Muscle of leg (tissue), 16 donors: ENCODE measurements around the gene SEZ6L. TPM values are rescaled to one million over a fixed set of nuclear protein-coding genes. Genes with fewer than 3 reads are reported as not detected.
A peak's percentile ranks its signal among the peaks of the same experiment; 100 is the strongest.

Experiments used
- DNase-seq: peaks from one replicate; pipeline ENCODE4 v3.0.0; 2013
- H3K27ac ChIP-seq: one replicate; pipeline ENCODE4 v1.5.1; 2013; ENCODE audit warnings: mild to moderate bottlenecking, low read length, control low read depth
- H3K27me3 ChIP-seq: one replicate; pipeline ENCODE4 v1.6.1; 2013; ENCODE audit warnings: low read length; ENCODE audit not compliant: control insufficient read depth, insufficient read depth
- H3K36me3 ChIP-seq: one replicate; pipeline ENCODE4 v1.6.1; 2013; ENCODE audit warnings: low read length; ENCODE audit not compliant: control insufficient read depth, insufficient read depth
- H3K4me1 ChIP-seq: one replicate; pipeline ENCODE4 v1.6.1; 2013; ENCODE audit warnings: low read length; ENCODE audit not compliant: control insufficient read depth, insufficient read depth
- H3K4me3 ChIP-seq: one replicate; pipeline ENCODE4 v1.5.1; 2013; ENCODE audit warnings: low read length, control low read depth
- H3K9me3 ChIP-seq: replicated peaks from 2 replicates; pipeline ENCODE4 v1.6.1; 2013; ENCODE audit warnings: low read depth, low read length; ENCODE audit not compliant: control insufficient read depth
- WGBS: methylation state at CpG from one replicate; pipeline ENCODE4 v1.1.5; 2013; ENCODE audit warnings: missing lambda C conversion rate; ENCODE audit not compliant: insufficient coverage; 5-methylcytosine and 5-hydroxymethylcytosine counted together
- long read RNA-seq, 11 donors: transcript quantifications; one replicate each; lab custom pipeline, GENCODE V29; 2026
- polyA plus RNA-seq, 8 donors: library from polyadenylated mRNA; unstranded; fragments of 120-200 nt; gene quantifications; one replicate each; pipeline versions ENCODE4 v1.2.1 to v1.2.3, GENCODE V29; 2013; ENCODE audit warnings: inconsistent platforms in 1 of 8, low replicate concordance in 1 of 8; ENCODE audit not compliant: insufficient read length in 8 of 8, insufficient read depth in 1 of 8
- total RNA-seq: library from RNA; stranded (reverse); fragments of 120-200 nt; gene quantifications from one replicate; pipeline ENCODE4 v1.2.4, GENCODE V29; 2013

The SEZ6L gene
- total RNA-seq (0.31 TPM), polyA plus RNA-seq (under 1 TPM; 0.17 to 0.86 (median 0.40) TPM)
- long read RNA-seq, donor 1, result 0 reads
- long read RNA-seq, donor 2, result 0 reads
- long read RNA-seq, donor 3, result 0 reads
- long read RNA-seq, donor 4, result 0 reads
- long read RNA-seq, donor 5, result 0 reads
- long read RNA-seq, donor 6, result 0 reads
- long read RNA-seq, donor 7, result 0 reads
- long read RNA-seq, donor 8, result 0 reads
- long read RNA-seq, donor 9, result 0 reads
- long read RNA-seq, donor 10, result 0 reads
- long read RNA-seq, donor 11, result 0 reads

- H3K27ac ChIP-seq, result no peak within 1 kb of the TSS
- H3K36me3 ChIP-seq, result no peaks in the 10 kb centered on the region
- H3K4me1 ChIP-seq, result peaks cover 16% of the 10 kb centered on the region
- H3K9me3 ChIP-seq, result no peaks in the 10 kb centered on the region
- H3K4me3 ChIP-seq, result peak within 1 kb of the TSS; percentile 21
- DNase-seq, result peak; percentile 55
- peaks cover 38% of the 10 kb centered on the region for H3K27me3 ChIP-seq
- under 1% methylated on average over 83 of the region's 92 CpGs for WGBS
Observed at GRCh38 chr22:26169315-26170111, at the start of gene SEZ6L. SEZ6L (plus strand) TSS chr22:26169462; CDS start chr22:26169670, 208 bp downstream.

GRCh38 chr22:26122920-26123468 is 46.3 kb upstream of the SEZ6L start:
- Histone ChIP-seq H3K4me3 (no peak overlapping the region), H3K27me3 (no peaks in the 10 kb centered on the region), H3K36me3 (no peaks in the 10 kb centered on the region), H3K27ac (no peak overlapping the region), H3K4me1 (no peaks in the 10 kb centered on the region), H3K9me3 (no peaks in the 10 kb centered on the region)
- DNase-seq, result no peak
- WGBS, result no CpG with 5 or more reads among the region's 4 CpGs

GRCh38 chr22:26124991-26125725 is 44.1 kb upstream of the SEZ6L start:
- 59% methylated on average over 3 of the region's 10 CpGs for WGBS
- H3K4me3 ChIP-seq, result no peak overlapping the region
- H3K27me3 ChIP-seq, result peaks cover 2% of the 10 kb centered on the region
- H3K9me3 ChIP-seq, result no peaks in the 10 kb centered on the region
- no peaks in the 10 kb centered on the region for H3K36me3 ChIP-seq
- no peak for DNase-seq
- H3K4me1 ChIP-seq, result no peaks in the 10 kb centered on the region
- H3K27ac ChIP-seq, result no peak overlapping the region

DNA sequence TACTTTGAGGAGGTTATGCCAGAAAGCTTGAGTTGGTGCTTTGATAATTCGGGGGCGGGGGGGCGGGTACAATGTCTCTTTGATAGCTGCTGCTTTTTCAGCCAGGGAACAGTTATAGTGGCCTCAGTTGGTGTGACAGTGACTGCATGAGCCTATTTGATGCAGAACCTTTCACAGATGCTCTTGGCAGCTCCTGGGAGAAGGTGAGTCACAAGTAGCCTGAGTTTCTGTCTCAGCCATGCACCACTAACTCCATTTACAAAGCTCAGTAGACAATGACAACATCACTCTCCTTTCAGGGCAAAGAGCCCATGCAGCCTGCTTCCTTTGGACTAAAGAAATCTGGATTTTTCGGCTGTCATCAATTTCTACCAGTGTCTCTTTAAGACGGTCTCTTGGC is 42.1 kb upstream of the SEZ6L start:
- WGBS, result 80% methylated on average over 1 of the region's 5 CpGs
- Histone ChIP-seq H3K4me3 (no peak overlapping the region), H3K4me1 (no peaks in the 10 kb centered on the region), H3K9me3 (no peaks in the 10 kb centered on the region), H3K27me3 (peaks cover 2% of the 10 kb centered on the region), H3K27ac (no peak overlapping the region), H3K36me3 (no peaks in the 10 kb centered on the region)
- no peak for DNase-seq

- H3K36me3 ChIP-seq, result no peaks in the 10 kb centered on the region
- peaks cover 2% of the 10 kb centered on the region for H3K27me3 ChIP-seq
- no peaks in the 10 kb centered on the region for H3K9me3 ChIP-seq
- 42% methylated on average over 2 of the region's 4 CpGs for WGBS
- H3K4me3 ChIP-seq, result no peak overlapping the region
- H3K27ac ChIP-seq, result no peak overlapping the region
- no peak for DNase-seq
- no peaks in the 10 kb centered on the region for H3K4me1 ChIP-seq
Observed at GRCh38 chr22:26127556-26127955, 41.7 kb upstream of the SEZ6L start.

GRCh38 chr22:26131589-26132154 is 37.6 kb upstream of the SEZ6L start:
- DNase-seq, result no peak
- no peak overlapping the region for H3K4me3 ChIP-seq
- WGBS, result 48% methylated on average over 9 of the region's 10 CpGs
- no peaks in the 10 kb centered on the region for H3K36me3 ChIP-seq
- no peaks in the 10 kb centered on the region for H3K4me1 ChIP-seq
- peaks cover 5% of the 10 kb centered on the region for H3K27me3 ChIP-seq
- H3K27ac ChIP-seq, result no peak overlapping the region
- no peaks in the 10 kb centered on the region for H3K9me3 ChIP-seq

- H3K27ac ChIP-seq, result no peak overlapping the region
- H3K27me3 ChIP-seq, result peaks cover 7% of the 10 kb centered on the region
- no peaks in the 10 kb centered on the region for H3K36me3 ChIP-seq
- WGBS, result 81% methylated on average over 6 of the region's 7 CpGs
- DNase-seq, result no peak
- H3K9me3 ChIP-seq, result no peaks in the 10 kb centered on the region
- H3K4me1 ChIP-seq, result no peaks in the 10 kb centered on the region
- no peak overlapping the region for H3K4me3 ChIP-seq
Observed at GRCh38 chr22:26134654-26135330, 34.5 kb upstream of the SEZ6L start.

GRCh38 chr22:26135806-26136205 is 33.5 kb upstream of the SEZ6L start:
- no peaks in the 10 kb centered on the region for H3K36me3 ChIP-seq
- no peak overlapping the region for H3K4me3 ChIP-seq
- peaks cover 7% of the 10 kb centered on the region for H3K27me3 ChIP-seq
- H3K27ac ChIP-seq, result no peak overlapping the region
- no CpG with 5 or more reads among the region's 2 CpGs for WGBS
- no peak for DNase-seq
- no peaks in the 10 kb centered on the region for H3K4me1 ChIP-seq
- H3K9me3 ChIP-seq, result no peaks in the 10 kb centered on the region

GRCh38 chr22:26139310-26139709 is 30.0 kb upstream of the SEZ6L start:
- no peak overlapping the region for H3K27ac ChIP-seq
- no peaks in the 10 kb centered on the region for H3K4me1 ChIP-seq
- H3K9me3 ChIP-seq, result no peaks in the 10 kb centered on the region
- H3K4me3 ChIP-seq, result no peak overlapping the region
- WGBS, result 80% methylated on average over 1 of the region's 4 CpGs
- DNase-seq, result peak; percentile 4
- no peaks in the 10 kb centered on the region for H3K36me3 ChIP-seq
- peaks cover 7% of the 10 kb centered on the region for H3K27me3 ChIP-seq
